ENCODE data around the gene PNP.

The PNP gene

GRCh38 chr14:20434701-20435581 lies 34.3 kb upstream of the PNP start:
- Histone ChIP-seq H3K9ac (ENCODE audit: low read length) (no peak overlapping the region), H3K27me3 (ENCODE audit: insufficient read depth, low read length) (0 out of 2 replicates have a peak, but pooled peaks cover 3% of the 10 kb centered on the region), H2AFZ (ENCODE audit: low read length) (no peak overlapping the region), H3K79me2 (ENCODE audit: insufficient read depth, low read length) (no peaks in the 10 kb centered on the region), H3K9me3 (ENCODE audit: low read length) (no peaks in the 10 kb centered on the region), H3K36me3 (ENCODE audit: insufficient read depth, low read length) (no peaks in the 10 kb centered on the region), H3K27ac (ENCODE audit: low read depth, low read length, poor library complexity, severe bottlenecking) (no peak overlapping the region), H3K4me1 (ENCODE audit: insufficient read depth, low read length, severe bottlenecking) (no peaks in the 10 kb centered on the region), H3K4me2 (ENCODE audit: low read length) (no peak overlapping the region), H4K20me1 (ENCODE audit: insufficient read depth, low read length) (no peaks in the 10 kb centered on the region), H3K4me3 (ENCODE audit: low read depth, low read length, poor library complexity, severe bottlenecking) (no peak overlapping the region), H3K9me2 (ENCODE audit: low read depth, low read length) (no peaks in the 10 kb centered on the region), H3F3A (ENCODE audit: insufficient read depth, low read length) (no peaks in the 10 kb centered on the region)
- TF ChIP-seq CTCF (IDR thresholded peaks at IDR 0.05; ENCODE audit: low read length), result no peak
- no peak for TF ChIP-seq EZH2 (IDR thresholded peaks at IDR 0.05; ENCODE audit: borderline replicate concordance, low read length)

DNA sequence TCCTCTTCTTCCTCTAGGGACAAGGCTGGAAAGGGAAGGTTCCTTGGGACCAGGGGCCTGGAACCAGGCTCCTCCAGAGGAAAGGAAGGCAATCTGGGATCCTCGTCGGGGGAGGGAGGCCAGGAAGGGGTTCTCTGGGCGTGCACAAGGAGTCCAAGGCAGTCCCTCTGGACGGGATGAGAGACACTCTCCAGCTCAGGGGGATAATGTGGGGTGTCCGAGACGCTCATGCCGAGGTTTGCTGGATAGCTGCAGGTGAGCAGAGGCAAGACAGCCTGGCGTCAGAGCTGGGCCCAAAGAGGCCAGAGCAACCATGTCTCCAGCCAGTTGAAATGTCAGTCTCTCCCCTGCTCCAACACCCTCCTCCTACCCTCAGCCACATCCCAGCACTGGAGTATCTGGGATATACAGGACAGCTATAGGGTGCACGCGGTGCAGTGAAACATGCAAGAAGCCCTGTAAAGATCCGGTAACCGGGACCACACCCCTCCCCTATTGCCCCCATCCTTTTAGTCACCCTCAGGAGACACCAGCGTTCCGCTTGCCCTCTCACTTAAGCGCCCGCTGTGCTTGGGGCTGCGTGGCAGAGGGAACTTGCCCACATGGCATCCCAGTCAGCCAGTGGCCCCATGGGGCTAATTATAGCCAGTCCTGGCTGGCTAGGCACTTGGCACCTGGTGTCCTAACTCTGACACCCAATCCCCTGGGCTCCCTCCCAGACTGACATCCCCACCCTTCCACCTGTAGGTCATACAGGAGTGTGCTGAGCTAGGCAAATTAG lies 33.4 kb upstream of the PNP start, which contains the start of gene KLHL33:
Gene KLHL33 (minus strand): TSS at position 585 of the 781 bp plus-strand sequence. CDS start 355 bp downstream, at position 230.
- no peak within 1 kb of the TSS for H3K27ac ChIP-seq (ENCODE audit: low read depth, low read length, poor library complexity, severe bottlenecking)
- no peaks in the 10 kb centered on the region for H3K4me1 ChIP-seq (ENCODE audit: insufficient read depth, low read length, severe bottlenecking)
- no peak within 1 kb of the TSS for H3K4me2 ChIP-seq (ENCODE audit: low read length)
- no peaks in the 10 kb centered on the region for H4K20me1 ChIP-seq (ENCODE audit: insufficient read depth, low read length)
- H3K9ac ChIP-seq (ENCODE audit: low read length), result no peak within 1 kb of the TSS
- H3K36me3 ChIP-seq (ENCODE audit: insufficient read depth, low read length), result no peaks in the 10 kb centered on the region
- H2AFZ ChIP-seq (ENCODE audit: low read length), result no peak within 1 kb of the TSS
- no peak for TF ChIP-seq EZH2 (IDR thresholded peaks at IDR 0.05; ENCODE audit: borderline replicate concordance, low read length)
- TF ChIP-seq CTCF (IDR thresholded peaks at IDR 0.05; ENCODE audit: low read length), result no peak
- no peak within 1 kb of the TSS for H3K4me3 ChIP-seq (ENCODE audit: low read depth, low read length, poor library complexity, severe bottlenecking)
- no peaks in the 10 kb centered on the region for H3F3A ChIP-seq (ENCODE audit: insufficient read depth, low read length)
- H3K79me2 ChIP-seq (ENCODE audit: insufficient read depth, low read length), result no peaks in the 10 kb centered on the region
- H3K9me3 ChIP-seq (ENCODE audit: low read length), result no peaks in the 10 kb centered on the region
- 0 out of 2 replicates have a peak, but pooled peaks cover 3% of the 10 kb centered on the region for H3K27me3 ChIP-seq (ENCODE audit: insufficient read depth, low read length)
- H3K9me2 ChIP-seq (ENCODE audit: low read depth, low read length), result no peaks in the 10 kb centered on the region

DNA sequence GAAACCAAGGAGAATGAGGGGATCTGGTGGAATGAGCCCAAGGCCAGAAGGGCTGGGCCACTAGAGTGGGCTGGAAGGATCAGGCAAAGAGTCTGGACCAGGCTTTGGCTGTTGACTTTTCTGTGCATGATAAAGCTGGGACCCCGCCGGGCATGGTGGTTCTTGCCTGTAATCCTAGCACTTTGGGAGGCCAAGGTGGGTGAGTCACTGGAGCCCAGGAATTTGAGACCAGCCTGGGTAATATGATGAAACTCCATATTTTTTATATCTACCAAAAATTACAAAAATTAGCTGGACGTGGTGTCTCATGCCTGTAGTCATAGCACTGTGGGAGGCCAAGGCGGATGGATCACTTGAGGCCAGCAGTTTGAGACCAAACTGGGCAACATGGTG lies 32.8 kb upstream of the PNP start:
- Histone ChIP-seq H3K4me3 (ENCODE audit: low read depth, low read length, poor library complexity, severe bottlenecking) (no peak overlapping the region), H4K20me1 (ENCODE audit: insufficient read depth, low read length) (no peaks in the 10 kb centered on the region), H3K9me2 (ENCODE audit: low read depth, low read length) (no peaks in the 10 kb centered on the region), H2AFZ (ENCODE audit: low read length) (no peak overlapping the region), H3F3A (ENCODE audit: insufficient read depth, low read length) (no peaks in the 10 kb centered on the region), H3K9me3 (ENCODE audit: low read length) (no peaks in the 10 kb centered on the region), H3K79me2 (ENCODE audit: insufficient read depth, low read length) (no peaks in the 10 kb centered on the region), H3K4me1 (ENCODE audit: insufficient read depth, low read length, severe bottlenecking) (no peaks in the 10 kb centered on the region), H3K4me2 (ENCODE audit: low read length) (no peak overlapping the region), H3K9ac (ENCODE audit: low read length) (no peak overlapping the region), H3K27ac (ENCODE audit: low read depth, low read length, poor library complexity, severe bottlenecking) (no peak overlapping the region), H3K36me3 (ENCODE audit: insufficient read depth, low read length) (no peaks in the 10 kb centered on the region), H3K27me3 (ENCODE audit: insufficient read depth, low read length) (0 out of 2 replicates have a peak, but pooled peaks cover 3% of the 10 kb centered on the region)
- no peak for TF ChIP-seq CTCF (IDR thresholded peaks at IDR 0.05; ENCODE audit: low read length)
- TF ChIP-seq EZH2 (IDR thresholded peaks at IDR 0.05; ENCODE audit: borderline replicate concordance, low read length), result no peak

Measured in OCI-LY1 (cell line).